OCI-LY7 (cell line): Measurements from ENCODE around the gene CNN1. TPM values are rescaled to one million over a fixed set of nuclear protein-coding genes. Genes with fewer than 3 reads are reported as not detected.
"Not testable (repeated sequence)": the region's sequence is repeated elsewhere in the genome, so short reads cannot be mapped to it uniquely, and the experiment has no call there.

Experiments
- BruUV-seq: library from RNA; stranded (reverse); fragments of 400-500 nt; replicated peaks from 2 replicates; lab custom pipeline; 2021; lab: Mats Ljungman, UMichigan
- CTCF ChIA-PET: fragments of 300-600 bp; sonication (Branson Sonifier 250); formaldehyde crosslinking; loops from one replicate; lab custom pipeline; 2022; ENCODE audit warnings: antibody characterized with exemption; ENCODE audit not compliant: unreplicated experiment; lab: Charles Lee
- POLR2A ChIA-PET: fragments of 300-600 bp; sonication (Branson Sonifier 250); formaldehyde crosslinking; loops from one replicate; lab custom pipeline; 2022; ENCODE audit warnings: antibody characterized with exemption; lab: Charles Lee
- DNase-seq: peaks from one replicate; pipeline ENCODE4 v3.0.0-alpha.2; 2015; ENCODE audit warnings: low spot score
- H2AFZ ChIP-seq: fragments of 200-600 bp; sonication (generic), shearing (Covaris generic); 2 replicates; pipeline ENCODE4 v1.6.1; 2014; ENCODE audit warnings: mild to moderate bottlenecking, antibody characterized with exemption, low read length, moderate library complexity
- H3K27ac ChIP-seq: fragments of 200-600 bp; sonication (generic); 2 replicates; pipeline ENCODE4 v1.5.1; 2014; ENCODE audit warnings: mixed run types, low read depth, mild to moderate bottlenecking, moderate library complexity, low read length, inconsistent platforms; ENCODE audit not compliant: poor library complexity, severe bottlenecking
- H3K36me3 ChIP-seq: fragments of 200-600 bp; sonication (generic); 2 replicates; pipeline ENCODE4 v1.6.1; 2014; ENCODE audit warnings: mild to moderate bottlenecking, antibody characterized with exemption, low read length, moderate library complexity, mixed read lengths; ENCODE audit not compliant: insufficient read depth
- H3K4me1 ChIP-seq: fragments of 200-600 bp; sonication (generic); 2 replicates; pipeline ENCODE4 v1.5.1; 2014; ENCODE audit warnings: mild to moderate bottlenecking, low read length; ENCODE audit not compliant: insufficient read depth, poor library complexity, severe bottlenecking
- H3K4me2 ChIP-seq: fragments of 200-600 bp; sonication (generic); 2 replicates; pipeline ENCODE4 v1.6.1; 2014; ENCODE audit warnings: mild to moderate bottlenecking, low read length
- H3K4me3 ChIP-seq: fragments of 200-600 bp; sonication (generic); 2 replicates; pipeline ENCODE4 v1.5.1; 2014; ENCODE audit warnings: mild to moderate bottlenecking, low read depth, low read length; ENCODE audit not compliant: poor library complexity, severe bottlenecking
- H3K79me2 ChIP-seq: fragments of 200-600 bp; sonication (generic); 2 replicates; pipeline ENCODE4 v1.6.1; 2016; ENCODE audit warnings: low read depth, mild to moderate bottlenecking, low read length, moderate library complexity, mixed read lengths; ENCODE audit not compliant: insufficient read depth
- H3K9me2 ChIP-seq: fragments of 200-600 bp; sonication (generic); 2 replicates; pipeline ENCODE4 v1.6.1; 2016; ENCODE audit warnings: mild to moderate bottlenecking, low read length, mixed read lengths; ENCODE audit not compliant: insufficient read depth
- H3K9me3 ChIP-seq: fragments of 200-600 bp; sonication (generic); 2 replicates; pipeline ENCODE4 v1.6.1; 2014; ENCODE audit warnings: mild to moderate bottlenecking, mixed run types, low read length, mixed read lengths
- H4K20me1 ChIP-seq: fragments of 200-600 bp; sonication (generic); 2 replicates; pipeline ENCODE4 v1.6.1; 2014; ENCODE audit warnings: mild to moderate bottlenecking, antibody characterized with exemption, low read length, moderate library complexity, mixed read lengths; ENCODE audit not compliant: insufficient read depth
- CTCF ChIP-seq: fragments of 200-600 bp; sonication (generic); conservative IDR thresholded peaks from 2 replicates; pipeline ENCODE4 v1.5.1; 2014; ENCODE audit warnings: mild to moderate bottlenecking, antibody characterized with exemption, low read length, moderate library complexity, mixed read lengths
- EZH2phosphoT487 ChIP-seq: fragments of 200-600 bp; sonication (generic); IDR thresholded peaks from 2 replicates; pipeline ENCODE4 v1.6.1; 2018; ENCODE audit warnings: low read depth, borderline replicate concordance, mild to moderate bottlenecking, mixed run types, antibody characterized with exemption, low read length, moderate library complexity, mixed read lengths
- intact Hi-C: fragments of 100-400 bp; cut with micrococcal nuclease; formaldehyde crosslinking; loops from one replicate; pipeline ENCODE4 v1.10.0; 2022; ENCODE audit not compliant: unreplicated experiment
- total RNA-seq, 2 experiments: library from RNA; depleted of rRNA in 1 of 2; stranded (reverse); fragments of >200 nt in 1 of 2; shearing (Covaris generic) in 1 of 2; gene quantifications; 2 replicates each; pipeline ENCODE4 v1.2.3, GENCODE V29; 2014 to 2022

The CNN1 gene
- total RNA-seq, 2 experiments from 2014 or later, result not detected

GRCh38 chr19:11560404-11561051 lies 21.9 kb downstream of the CNN1 start:
- Histone ChIP-seq H3K4me1 (peaks cover 64% of the 10 kb centered on the region), H3K4me3 (peak overlapping the region; percentile 96)

GRCh38 chr19:11563532-11563931 lies 24.9 kb downstream of the CNN1 start:
- no peaks in the 10 kb centered on the region for H3K9me2 ChIP-seq
- peak overlapping the region; percentile 24; the same call in 1 of the 2 replicates for H2AFZ ChIP-seq
- ChIA-PET POLR2A (interaction anchor here (1.0 to 1.1 kb wide), 2 partner anchors 15 to 34 kb away, joined by 3 read pairs; partner anchors contain the start of gene ECSIT), CTCF (no interaction called here)
- no TSS peak for BruUV-seq
- DNase-seq, result no peak
- H3K9me3 ChIP-seq, result no peaks in the 10 kb centered on the region
- peak overlapping the region; percentile 44 for H3K27ac ChIP-seq
- peaks cover 3% of the 10 kb centered on the region; the same call in 1 of the 2 replicates for H4K20me1 ChIP-seq
- no peak overlapping the region for H3K4me3 ChIP-seq
- TF ChIP-seq CTCF, result no peak
- TF ChIP-seq EZH2phosphoT487, result no peak
- H3K4me1 ChIP-seq, result peaks cover 63% of the 10 kb centered on the region
- intact Hi-C loops, result no loop called here
- H3K79me2 ChIP-seq, result peaks cover 19% of the 10 kb centered on the region
- peak overlapping the region; percentile 25; the same call in 1 of the 2 replicates for H3K4me2 ChIP-seq
- no peaks in the 10 kb centered on the region for H3K36me3 ChIP-seq

More at GRCh38 chr19:11560404-11561051, 21.9 kb downstream of the CNN1 start:
- Histone ChIP-seq H3K9me3 (no peaks in the 10 kb centered on the region), H3K36me3 (peaks cover 10% of the 10 kb centered on the region; the same call in 1 of the 2 replicates), H3K27ac (peak overlapping the region; percentile 73), H3K9me2 (no peaks in the 10 kb centered on the region), H2AFZ (no peak overlapping the region), H3K4me2 (peak overlapping the region; percentile 67), H4K20me1 (peaks cover 10% of the 10 kb centered on the region; the same call in 1 of the 2 replicates), H3K79me2 (peaks cover 41% of the 10 kb centered on the region)
- peak; percentile 96 for DNase-seq
- CTCF ChIA-PET, result no interaction called here
- POLR2A ChIA-PET, result interaction anchor here (0.5 to 1.8 kb wide), 2 partner anchors 18 to 26 kb away, joined by 3 to 6 read pairs; no protein-coding TSS in a partner anchor
- intact Hi-C loops, result loop anchor here (1.0 kb wide), 1 partner anchor 27 kb away; no protein-coding TSS in a partner anchor
- no TSS peak for BruUV-seq
- TF ChIP-seq EZH2phosphoT487, result no peak
- peak; percentile 95 for TF ChIP-seq CTCF

GRCh38 chr19:11564082-11564807 lies 25.6 kb downstream of the CNN1 start:
- peak overlapping the region; percentile 33; the same call in 1 of the 2 replicates for H2AFZ ChIP-seq
- H3K36me3 ChIP-seq, CTCF ChIA-PET, H4K20me1 ChIP-seq, H3K9me3 ChIP-seq, DNase-seq, BruUV-seq, intact Hi-C loops, H3K9me2 ChIP-seq: not testable (repeated sequence)
- H3K4me3 ChIP-seq, result peak overlapping the region; percentile 1
- H3K4me2 ChIP-seq, result peak overlapping the region; percentile 40
- peaks cover 14% of the 10 kb centered on the region; the same call in 1 of the 2 replicates for H3K79me2 ChIP-seq
- peaks cover 68% of the 10 kb centered on the region for H3K4me1 ChIP-seq
- peak overlapping the region; percentile 68 for H3K27ac ChIP-seq
- POLR2A ChIA-PET, result interaction anchor here (1.0 to 1.1 kb wide), 2 partner anchors 14 to 35 kb away, joined by 3 read pairs; partner anchors contain the start of gene ECSIT

- H3K27ac ChIP-seq, result peak overlapping the region; percentile 68
- POLR2A ChIA-PET, CTCF ChIA-PET: not testable (repeated sequence)
Observed at GRCh38 chr19:11565649-11565980, 27.0 kb downstream of the CNN1 start.

More at GRCh38 chr19:11565649-11565980, 27.0 kb downstream of the CNN1 start:
- Histone ChIP-seq H3K4me1 (peaks cover 73% of the 10 kb centered on the region), H2AFZ (0 out of 2 replicates have a peak overlapping the region, but pooled peaks have one; percentile 33), H3K4me2 (peak overlapping the region; percentile 40)
- H3K79me2 ChIP-seq, BruUV-seq, H3K9me3 ChIP-seq, DNase-seq, H3K36me3 ChIP-seq, H3K9me2 ChIP-seq, intact Hi-C loops, H3K4me3 ChIP-seq, H4K20me1 ChIP-seq: not testable (repeated sequence)
